Gastrocnemius medialis (tissue), 4 donors: Measurements from ENCODE around the gene RDH16.

ENCODE experiments used
- CTCF ChIP-seq, 5 experiments: fragments of 450-650 bp in 3 of 5; fragments of 200-600 bp in 2 of 5; sonication (generic) in 2 of 5; IDR thresholded peaks in 4 of 5; conservative IDR thresholded peaks in 1 of 5; 1 replicate in 4 of 5; 2 replicates in 1 of 5; pipeline ENCODE4 v1.5.1; 2016 to 2019; ENCODE audit warnings: antibody characterized with exemption in 5 of 5, mild to moderate bottlenecking in 3 of 5, moderate library complexity in 3 of 5
- POLR2A ChIP-seq, 2 donors: fragments of 450-650 bp; IDR thresholded peaks; one replicate each; pipeline ENCODE4 v1.6.1; 2017; ENCODE audit warnings: antibody characterized with exemption in 2 of 2, mild to moderate bottlenecking in 2 of 2, moderate library complexity in 2 of 2

- TF ChIP-seq POLR2A (IDR thresholded peaks at IDR 0.05) (no peak), CTCF (IDR thresholded peaks at IDR 0.05 in 4 of 5, conservative IDR thresholded peaks at IDR 0.05 in 1 of 5) (no peak)
Observed at GRCh38 chr12:56989861-56990610, 32.6 kb upstream of the RDH16 start.
